Measurements from ENCODE around the gene NR1H2. TPM values are rescaled to one million over a fixed set of nuclear protein-coding genes. Genes with fewer than 3 reads are reported as not detected.
A peak's percentile ranks its signal among the peaks of the same experiment; 100 is the strongest.

The NR1H2 gene
- total RNA-seq, 1 experiment from 2014 or later = 40.3 TPM

- POLR2A ChIA-PET = no interaction called here
- no peaks in the 10 kb centered on the region for H4K20me1 ChIP-seq (ENCODE audit: insufficient read depth)
- TF ChIP-seq REST (IDR thresholded peaks at IDR 0.05; ENCODE audit: low read depth) (no peak), CBX3 (IDR thresholded peaks at IDR 0.05; ENCODE audit: low read depth) (no peak)
- BruUV-seq (replicated peaks) = TSS peak; percentile 34
- intact Hi-C loops (cut with micrococcal nuclease) = no loop called here
- CTCF ChIA-PET = no interaction called here
- ATAC-seq = no peak
- no peak overlapping the region for H3K4me2 ChIP-seq (ENCODE audit: low read length)
- H3K36me3 ChIP-seq (ENCODE audit: control insufficient read depth in 1 of 2, insufficient read depth in 2 of 2, low read length in 2 of 2) = peaks cover 28 to 34% of the 10 kb centered on the region in 2 experiments
- H3K4me3 ChIP-seq (replicated peaks in 1 of 2; ENCODE audit: low read depth in 1 of 2, low read length in 2 of 2) = no peak overlapping the region
- peaks cover 7 to 17% of the 10 kb centered on the region in 2 experiments; a peak in 3 of 4 replicates for H3K4me1 ChIP-seq (ENCODE audit: control insufficient read depth in 1 of 2, insufficient read depth in 2 of 2, low read length in 2 of 2)
- no peak for DNase-seq (ENCODE audit: low read depth, low spot score)
- H3K27me3 ChIP-seq (ENCODE audit: insufficient read depth, low read length) = no peaks in the 10 kb centered on the region
- H3K9me2 ChIP-seq (ENCODE audit: insufficient read depth) = no peaks in the 10 kb centered on the region
- H3K9me3 ChIP-seq (ENCODE audit: control insufficient read depth in 1 of 2, insufficient read depth in 1 of 2, low read depth in 1 of 2, low read length in 2 of 2) = no peaks in the 10 kb centered on the region
- no peak overlapping the region for H3K9ac ChIP-seq (ENCODE audit: low read length)
- H2AFZ ChIP-seq (ENCODE audit: low read depth, low read length, poor library complexity, severe bottlenecking) = no peak overlapping the region
- peaks cover 14% of the 10 kb centered on the region; the same call in 1 of the 2 replicates for H3K79me2 ChIP-seq (ENCODE audit: insufficient read depth, low read length)
- H3K27ac ChIP-seq (ENCODE audit: low read depth, low read length) = no peak overlapping the region; the same call in 1 of the 2 replicates
- RAD21 ChIA-PET (ENCODE audit: low non-redundant PET in 1 of 2, low total read pairs in 2 of 2, uncharacterized antibody in 2 of 2, unreplicated experiment in 2 of 2) = no interaction called here
Observed at GRCh38 chr19:50378169-50378862, 2.1 kb downstream of the NR1H2 start.

- POLR2A ChIA-PET = no interaction called here
- BruUV-seq (replicated peaks) = no TSS peak
- CTCF ChIA-PET = no interaction called here
- TF ChIP-seq RAD21 (IDR thresholded peaks at IDR 0.05; ENCODE audit: low read depth) = no peak
- TF ChIP-seq MAX (IDR thresholded peaks at IDR 0.05) = no peak
- no peak for TF ChIP-seq ZFX (IDR thresholded peaks at IDR 0.05)
- no peak for TF ChIP-seq ZNF274 (IDR thresholded peaks at IDR 0.05; ENCODE audit: low read depth, low read length)
- TF ChIP-seq SIN3A (IDR thresholded peaks at IDR 0.05; ENCODE audit: low read depth) = no peak
- no peak for TF ChIP-seq ELF1 (IDR thresholded peaks at IDR 0.05; ENCODE audit: borderline replicate concordance, low read depth)
- no peak for TF ChIP-seq FOSL1 (IDR thresholded peaks at IDR 0.05; ENCODE audit: low read depth)
- no peak for TF ChIP-seq ZBTB33 (IDR thresholded peaks at IDR 0.05; ENCODE audit: extremely low read depth, insufficient replicate concordance, low read length)
- no peak for TF ChIP-seq CEBPB (IDR thresholded peaks at IDR 0.05; ENCODE audit: low read depth)
- no peak for TF ChIP-seq EZH2phosphoT487 (IDR thresholded peaks at IDR 0.05; ENCODE audit: borderline replicate concordance)
- TF ChIP-seq SRF (IDR thresholded peaks at IDR 0.05; ENCODE audit: low read depth) = no peak
Observed at GRCh38 chr19:50378863-50379236, 2.6 kb downstream of the NR1H2 start.

More at GRCh38 chr19:50378863-50379236, 2.6 kb downstream of the NR1H2 start:
- Histone ChIP-seq H3K4me2 (ENCODE audit: low read length) (no peak overlapping the region), H3K79me2 (ENCODE audit: insufficient read depth, low read length) (peaks cover 14% of the 10 kb centered on the region; the same call in 1 of the 2 replicates), H3K4me1 (ENCODE audit: control insufficient read depth in 1 of 2, insufficient read depth in 2 of 2, low read length in 2 of 2) (peaks cover 9 to 22% of the 10 kb centered on the region in 2 experiments; a peak in 3 of 4 replicates), H3K27me3 (ENCODE audit: insufficient read depth, low read length) (no peaks in the 10 kb centered on the region), H3K4me3 (replicated peaks in 1 of 2; ENCODE audit: low read depth in 1 of 2, low read length in 2 of 2) (no peak overlapping the region), H3K36me3 (ENCODE audit: control insufficient read depth in 1 of 2, insufficient read depth in 2 of 2, low read length in 2 of 2) (peaks cover 28 to 34% of the 10 kb centered on the region in 2 experiments), H4K20me1 (ENCODE audit: insufficient read depth) (no peaks in the 10 kb centered on the region), H3K9me3 (ENCODE audit: control insufficient read depth in 1 of 2, insufficient read depth in 1 of 2, low read depth in 1 of 2, low read length in 2 of 2) (no peaks in the 10 kb centered on the region), H2AFZ (ENCODE audit: low read depth, low read length, poor library complexity, severe bottlenecking) (no peak overlapping the region), H3K27ac (ENCODE audit: low read depth, low read length) (no peak overlapping the region; the same call in 1 of the 2 replicates), H3K9ac (ENCODE audit: low read length) (no peak overlapping the region), H3K9me2 (ENCODE audit: insufficient read depth) (no peaks in the 10 kb centered on the region)
- RAD21 ChIA-PET (ENCODE audit: low non-redundant PET in 1 of 2, low total read pairs in 2 of 2, uncharacterized antibody in 2 of 2, unreplicated experiment in 2 of 2) = no interaction called here
- ATAC-seq (no peak), DNase-seq (ENCODE audit: low read depth, low spot score) (no peak)
- intact Hi-C loops (cut with micrococcal nuclease) = no loop called here
